Ovary (tissue), 9 donors: ENCODE measurements around the gene IGFBP2. TPM values are rescaled to one million over a fixed set of nuclear protein-coding genes. Genes with fewer than 3 reads are reported as not detected.

ENCODE experiments used
- DNase-seq, 5 donors: peaks; one replicate each; pipeline ENCODE4 v3.0.0-alpha.2; 2019 to 2020
- H3K27ac ChIP-seq, 2 donors: fragments of 200-600 bp; one replicate each; pipeline versions ENCODE4 v1.5.1 to v1.8.0; 2019 to 2022
- H3K27me3 ChIP-seq: fragments of 200-600 bp; one replicate; pipeline ENCODE4 v1.8.0; 2022
- H3K36me3 ChIP-seq: fragments of 200-600 bp; sonication (generic); one replicate; pipeline ENCODE4 v1.5.1; 2019
- H3K4me1 ChIP-seq: one replicate; pipeline ENCODE4 v1.8.1; 2013; ENCODE audit warnings: mild to moderate bottlenecking, moderate library complexity; ENCODE audit not compliant: insufficient read depth
- H3K4me3 ChIP-seq: fragments of 200-600 bp; sonication (generic); one replicate; pipeline ENCODE4 v1.5.1; 2017
- H3K9me3 ChIP-seq, 2 donors: fragments of 200-600 bp in 1 of 2; sonication (generic) in 1 of 2; one replicate each; pipeline versions ENCODE4 v1.5.1 to v1.8.1; 2013 to 2019; ENCODE audit warnings: mild to moderate bottlenecking in 1 of 2, moderate library complexity in 1 of 2
- EP300 ChIP-seq: sonication (generic); formaldehyde crosslinking; IDR thresholded peaks from one replicate; pipeline ENCODE4 v1.6.1; 2017; ENCODE audit warnings: antibody characterized with exemption
- POLR2A ChIP-seq: fragments of 450-650 bp; IDR thresholded peaks from one replicate; pipeline ENCODE4 v1.6.1; 2017; ENCODE audit warnings: antibody characterized with exemption, mild to moderate bottlenecking, moderate library complexity
- WGBS, 3 donors: extraction: QIAGEN DNeasy Blood & Tissue Kit in 1 of 3; methylation state at CpG; one replicate each; pipeline versions ENCODE4 v1.1.5 to v1.1.7; 2013 to 2017; 5-methylcytosine and 5-hydroxymethylcytosine counted together
- intact Hi-C, 4 donors: fragments of 100-400 bp; cut with DNase I; formaldehyde crosslinking; loops; one replicate each; pipeline versions ENCODE4 v1.11.0 to v1.15.1; 2022 to 2023
- polyA plus RNA-seq, 2 donors: library from polyadenylated mRNA; stranded (reverse); fragments of 200-250 nt in 1 of 2; fragments of 350-450 nt in 1 of 2; fragmentation: Illumina TruSeq in 1 of 2; extraction: RNeasy Lipid Tissue Mini Kit (QIAGEN cat#74804) in 1 of 2; gene quantifications; one replicate each; pipeline ENCODE4 v1.2.3, GENCODE V29; 2013 to 2014
- total RNA-seq, 7 donors: library from RNA; depleted of rRNA in 2 of 7; stranded (reverse); fragments of >200 nt in 2 of 7; fragmentation: NEBNext Ultra II Directional in 3 of 7; extraction: Animal tissue kit (Norgen Biotek cat#: 25700) in 3 of 7; gene quantifications; one replicate each; pipeline versions ENCODE4 v1.1.0 to v1.2.4, GENCODE V29; 2016 to 2023
- TF ChIP-seq, protein P1 (sequence below), 3 donors: fragments of 450-650 bp in 2 of 3; fragments of 200-600 bp in 1 of 3; IDR thresholded peaks; one replicate each; pipeline versions ENCODE4 v1.5.1 to v1.8.0; 2016 to 2022; ENCODE audit warnings: antibody characterized with exemption in 3 of 3, mild to moderate bottlenecking in 1 of 3
- donor health status: DM: no; HTN: no; CAD: no; lungs with moderate emphysema.
- donor health status: DM: no; HTN: no; CAD: no.
- donor health status: Bipolar disorder and iron deficiency.
- donor health status: DM: yes; HTN: yes; CAD: no.
- donor health status: DM: no; HTN: no; CAD: no.
- donor health status: DM: yes; HTN: yes; CAD: no.

Gene IGFBP2
- total and polyA plus RNA-seq, 9 donors, result 47.2 to 333 (median 165) TPM

GRCh38 chr2:216694082-216694825 lies 61.0 kb downstream of the IGFBP2 start:
- no peak for TF ChIP-seq EP300
- H3K27ac ChIP-seq, result peak overlapping the region; percentile 82 to 86
- peak in 4 of 5 donors; percentile 49 to 63 (median 60) for DNase-seq
- H3K4me1 ChIP-seq, result peaks cover 19% of the 10 kb centered on the region
- 0 to 1% (median 1%) methylated on average over 51 to 59 of the region's 59 CpGs for WGBS, 3 donors
- peak overlapping the region; percentile 80 for H3K4me3 ChIP-seq
- no peaks in the 10 kb centered on the region for H3K27me3 ChIP-seq
- H3K36me3 ChIP-seq, result no peaks in the 10 kb centered on the region
- no peaks in the 10 kb centered on the region for H3K9me3 ChIP-seq
- intact Hi-C loops, result loop anchor here in 3 of 4 donors (5.0 to 10.0 kb wide), 5 partner anchors 491 to 818 kb away; no protein-coding TSS in a partner anchor

- H3K4me1 ChIP-seq, result peaks cover 15% of the 10 kb centered on the region
- WGBS, 3 donors, result 0 to 3% (median 1%) methylated on average over 10 of the region's 10 CpGs
- intact Hi-C loops, result loop anchor here (5.0 to 10.0 kb wide), 12 partner anchors 162 to 1017 kb away; no protein-coding TSS in a partner anchor
- H3K27me3 ChIP-seq, result no peaks in the 10 kb centered on the region
- H3K36me3 ChIP-seq, result no peaks in the 10 kb centered on the region
- peak overlapping the region; percentile 80 for H3K4me3 ChIP-seq
- DNase-seq, result peak in 2 of 5 donors; percentile 35 to 41
- peak overlapping the region; percentile 82 to 86 for H3K27ac ChIP-seq
- no peaks in the 10 kb centered on the region for H3K9me3 ChIP-seq
- no peak for TF ChIP-seq EP300
- no peak for TF ChIP-seq POLR2A
- TF ChIP-seq, protein P1, sequence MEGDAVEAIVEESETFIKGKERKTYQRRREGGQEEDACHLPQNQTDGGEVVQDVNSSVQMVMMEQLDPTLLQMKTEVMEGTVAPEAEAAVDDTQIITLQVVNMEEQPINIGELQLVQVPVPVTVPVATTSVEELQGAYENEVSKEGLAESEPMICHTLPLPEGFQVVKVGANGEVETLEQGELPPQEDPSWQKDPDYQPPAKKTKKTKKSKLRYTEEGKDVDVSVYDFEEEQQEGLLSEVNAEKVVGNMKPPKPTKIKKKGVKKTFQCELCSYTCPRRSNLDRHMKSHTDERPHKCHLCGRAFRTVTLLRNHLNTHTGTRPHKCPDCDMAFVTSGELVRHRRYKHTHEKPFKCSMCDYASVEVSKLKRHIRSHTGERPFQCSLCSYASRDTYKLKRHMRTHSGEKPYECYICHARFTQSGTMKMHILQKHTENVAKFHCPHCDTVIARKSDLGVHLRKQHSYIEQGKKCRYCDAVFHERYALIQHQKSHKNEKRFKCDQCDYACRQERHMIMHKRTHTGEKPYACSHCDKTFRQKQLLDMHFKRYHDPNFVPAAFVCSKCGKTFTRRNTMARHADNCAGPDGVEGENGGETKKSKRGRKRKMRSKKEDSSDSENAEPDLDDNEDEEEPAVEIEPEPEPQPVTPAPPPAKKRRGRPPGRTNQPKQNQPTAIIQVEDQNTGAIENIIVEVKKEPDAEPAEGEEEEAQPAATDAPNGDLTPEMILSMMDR (IDR thresholded peaks at IDR 0.05), result no peak
These were observed 61.6 kb downstream of the IGFBP2 start for GRCh38 chr2:216694826-216695217.

DNA sequence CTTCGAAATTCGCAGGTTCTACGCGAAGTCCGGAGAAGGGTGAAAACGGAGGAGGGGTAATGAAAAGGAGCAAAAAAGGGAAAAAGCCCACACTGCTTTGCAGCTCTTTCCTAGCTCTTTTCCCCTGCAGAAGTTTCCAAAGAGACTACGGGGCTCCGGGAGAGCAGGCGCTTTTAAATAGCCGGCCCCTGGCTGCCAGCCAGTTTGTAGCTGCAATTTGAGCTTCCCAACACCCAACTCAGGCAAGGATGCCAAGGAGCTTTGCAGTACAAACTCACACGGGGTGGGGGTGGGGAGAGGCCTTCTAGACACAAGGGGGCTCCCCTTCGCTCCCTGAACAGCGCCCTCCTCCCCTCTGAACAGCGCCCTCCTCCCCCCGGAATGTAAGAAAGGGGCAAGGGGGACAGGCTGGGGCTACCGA lies 62.2 kb downstream of the IGFBP2 start, which contains the start of gene IGFBP5:
Gene IGFBP5 (minus strand): TSS at position 149 of the 421 bp plus-strand sequence. CDS start 774 bp downstream, outside the sequence.
- TF ChIP-seq EP300, result no peak
- peak; percentile 80 for TF ChIP-seq POLR2A
- TF ChIP-seq, protein P1 (IDR thresholded peaks at IDR 0.05), result peak in 2 of 3 donors; percentile 36 to 42
- Histone ChIP-seq H3K4me1 (peaks cover 17% of the 10 kb centered on the region), H3K9me3 (no peaks in the 10 kb centered on the region), H3K4me3 (peak within 1 kb of the TSS; percentile 80), H3K27me3 (no peaks in the 10 kb centered on the region), H3K36me3 (no peaks in the 10 kb centered on the region), H3K27ac (peak within 1 kb of the TSS; percentile 82 to 86)
- 4 to 5% (median 5%) methylated on average over 16 of the region's 16 CpGs for WGBS, 3 donors
- DNase-seq, result peak; percentile 97 to 98 (median 98)
- intact Hi-C loops, result loop anchor here (5.0 to 10.0 kb wide), 12 partner anchors 162 to 1017 kb away; no protein-coding TSS in a partner anchor

DNA sequence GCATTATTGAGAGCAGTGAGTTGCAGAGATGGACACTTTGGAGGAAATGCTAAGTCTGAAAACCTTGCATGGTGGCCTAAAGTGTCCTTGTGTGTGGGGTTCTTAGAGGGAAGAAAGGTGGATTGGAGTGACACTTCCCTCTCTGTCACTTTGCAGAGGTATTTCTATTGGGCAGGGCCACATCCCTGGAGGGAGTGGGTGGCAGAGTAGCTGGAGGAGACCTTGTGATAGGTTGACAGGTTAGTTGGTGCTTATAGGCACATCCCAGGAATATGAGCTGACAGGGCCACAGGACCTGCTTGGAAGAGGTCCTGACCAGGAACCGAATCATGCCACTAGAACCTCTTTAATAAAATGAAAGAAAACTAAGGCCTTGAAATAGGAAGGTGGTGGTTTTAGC lies 63.1 kb downstream of the IGFBP2 start:
- Histone ChIP-seq H3K9me3 (no peaks in the 10 kb centered on the region), H3K27ac (peak overlapping the region in 1 of 2 donors; percentile 49), H3K36me3 (no peaks in the 10 kb centered on the region), H3K4me1 (peaks cover 20% of the 10 kb centered on the region), H3K27me3 (no peaks in the 10 kb centered on the region), H3K4me3 (no peak overlapping the region)
- DNase-seq, result peak in 2 of 5 donors; percentile 21
- intact Hi-C loops, result loop anchor here (5.0 to 10.0 kb wide), 12 partner anchors 161 to 1016 kb away; no protein-coding TSS in a partner anchor
- TF ChIP-seq EP300 (no peak), POLR2A (no peak)
- TF ChIP-seq, protein P1 (IDR thresholded peaks at IDR 0.05), result no peak
- 86 to 92% (median 90%) methylated on average over 1 of the region's 1 CpG for whole genome bisulfite sequencing, 3 donors
